ENCODE data around the gene FRAS1. TPM values are rescaled to one million over a fixed set of nuclear protein-coding genes. Genes with fewer than 3 reads are reported as not detected.

The FRAS1 gene
- total RNA-seq, 1 experiment from 2014 or later = 13.1 TPM

GRCh38 chr4:78581618-78582017, 524.5 kb downstream of the FRAS1 start:
- H3K9me2 ChIP-seq (ENCODE audit: insufficient read depth) = no peaks in the 10 kb centered on the region
- H3K4me3 ChIP-seq = no peak overlapping the region
- H2AFZ ChIP-seq = no peak overlapping the region
- H3K79me2 ChIP-seq (ENCODE audit: low read depth) = no peaks in the 10 kb centered on the region
- no peaks in the 10 kb centered on the region for H3K27me3 ChIP-seq (ENCODE audit: insufficient read depth, low read depth)
- H3F3A ChIP-seq (ENCODE audit: insufficient read depth, low read depth) = no peaks in the 10 kb centered on the region
- no peaks in the 10 kb centered on the region for H4K20me1 ChIP-seq (ENCODE audit: insufficient read depth)
- TF ChIP-seq EZH2 (IDR thresholded peaks at IDR 0.05; ENCODE audit: low read depth) (no peak), CTCF (conservative IDR thresholded peaks at IDR 0.05) (no peak)
- H3K4me1 ChIP-seq (replicated peaks; ENCODE audit: insufficient read depth) = no peaks in the 10 kb centered on the region
- CTCF ChIA-PET = no interaction called here
- no peak for DNase-seq
- intact Hi-C loops (cut with micrococcal nuclease; ENCODE audit: unreplicated experiment) = no loop called here
- POLR2A ChIA-PET (ENCODE audit: unreplicated experiment) = no interaction called here
- H3K4me2 ChIP-seq = no peak overlapping the region
- no peak overlapping the region for H3K27ac ChIP-seq
- H3K36me3 ChIP-seq (ENCODE audit: low read depth) = peaks cover 20% of the 10 kb centered on the region
- no peaks in the 10 kb centered on the region for H3K9me3 ChIP-seq (ENCODE audit: insufficient read depth, low read depth)
- BruUV-seq (replicated peaks) = no TSS peak

DNA sequence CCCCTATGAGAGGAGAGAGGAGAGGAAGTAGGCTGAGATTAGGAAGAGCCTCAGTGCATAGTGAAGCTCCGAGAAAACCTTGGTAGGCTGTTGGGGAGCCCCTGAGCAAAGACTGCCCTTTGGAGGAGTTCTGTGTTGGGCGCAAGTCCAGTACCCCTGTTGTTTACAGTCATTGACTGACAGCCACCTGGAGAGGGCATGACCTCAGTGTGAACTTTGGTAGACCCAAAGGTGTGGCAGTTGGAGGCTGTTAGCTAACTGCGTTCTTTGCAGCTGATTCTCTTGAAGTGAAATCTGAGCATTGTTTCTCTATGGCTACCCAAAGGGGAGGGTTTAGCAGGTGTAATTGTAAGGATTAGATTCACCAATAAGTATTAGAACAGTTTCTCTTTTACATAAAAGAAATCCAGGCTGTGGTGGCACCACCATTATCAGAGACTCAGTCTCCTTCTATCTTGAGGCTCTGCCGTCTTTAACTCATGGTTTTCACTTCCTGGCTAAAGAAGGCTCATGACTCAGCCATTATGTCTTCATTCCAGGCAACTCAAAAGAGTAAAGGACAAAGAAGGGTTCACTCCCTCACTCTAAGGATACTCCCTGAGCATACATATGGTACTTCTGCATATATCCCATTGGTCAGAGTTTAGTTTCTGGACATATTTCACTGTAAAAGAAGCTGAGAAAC, 527.9 kb downstream of the FRAS1 start:
- Histone ChIP-seq H3K9me2 (ENCODE audit: insufficient read depth) (no peaks in the 10 kb centered on the region), H3K4me3 (no peak overlapping the region), H3K4me1 (replicated peaks; ENCODE audit: insufficient read depth) (no peaks in the 10 kb centered on the region), H2AFZ (no peak overlapping the region), H3K36me3 (ENCODE audit: low read depth) (peaks cover 38% of the 10 kb centered on the region), H3K27ac (no peak overlapping the region), H3K9me3 (ENCODE audit: insufficient read depth, low read depth) (no peaks in the 10 kb centered on the region), H3K27me3 (ENCODE audit: insufficient read depth, low read depth) (no peaks in the 10 kb centered on the region), H4K20me1 (ENCODE audit: insufficient read depth) (no peaks in the 10 kb centered on the region), H3F3A (ENCODE audit: insufficient read depth, low read depth) (no peaks in the 10 kb centered on the region), H3K4me2 (no peak overlapping the region), H3K79me2 (ENCODE audit: low read depth) (no peaks in the 10 kb centered on the region)
- BruUV-seq (replicated peaks) = no TSS peak
- intact Hi-C loops (cut with micrococcal nuclease; ENCODE audit: unreplicated experiment) = no loop called here
- ChIA-PET CTCF (interaction anchor here (0.6 kb wide), 1 partner anchor 9 kb away, joined by 6 read pairs; no protein-coding TSS in a partner anchor), POLR2A (ENCODE audit: unreplicated experiment) (no interaction called here)
- TF ChIP-seq EZH2 (IDR thresholded peaks at IDR 0.05; ENCODE audit: low read depth) (no peak), CTCF (conservative IDR thresholded peaks at IDR 0.05) (no peak)
- DNase-seq = no peak

DNA sequence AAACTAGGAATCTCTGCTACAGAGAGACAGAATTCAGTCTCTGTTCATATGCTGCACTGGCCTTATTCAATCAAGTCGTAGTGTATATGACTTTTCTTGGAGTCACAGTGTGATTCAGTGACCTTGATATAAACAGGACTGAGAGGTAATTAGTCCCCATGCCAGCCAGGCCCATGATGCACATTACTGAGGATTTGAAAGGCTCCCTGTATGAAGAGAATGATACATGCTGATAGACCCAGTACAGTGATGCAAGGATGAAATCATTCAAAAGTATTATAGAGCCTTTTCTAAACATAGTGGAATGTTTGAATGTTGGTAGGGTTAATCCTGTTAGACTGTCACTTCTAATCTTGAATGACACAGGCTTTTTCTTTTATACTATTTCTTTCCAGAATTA, 528.5 kb downstream of the FRAS1 start:
- H3K79me2 ChIP-seq (ENCODE audit: low read depth) = no peaks in the 10 kb centered on the region
- no peaks in the 10 kb centered on the region for H3K9me2 ChIP-seq (ENCODE audit: insufficient read depth)
- H3K36me3 ChIP-seq (ENCODE audit: low read depth) = peaks cover 38% of the 10 kb centered on the region
- H3K27me3 ChIP-seq (ENCODE audit: insufficient read depth, low read depth) = no peaks in the 10 kb centered on the region
- no peak for DNase-seq
- no peak overlapping the region for H3K27ac ChIP-seq
- no peaks in the 10 kb centered on the region for H3K9me3 ChIP-seq (ENCODE audit: insufficient read depth, low read depth)
- intact Hi-C loops (cut with micrococcal nuclease; ENCODE audit: unreplicated experiment) = no loop called here
- H2AFZ ChIP-seq = no peak overlapping the region
- TF ChIP-seq CTCF (conservative IDR thresholded peaks at IDR 0.05) = no peak
- no peak for TF ChIP-seq EZH2 (IDR thresholded peaks at IDR 0.05; ENCODE audit: low read depth)
- no peaks in the 10 kb centered on the region for H3K4me1 ChIP-seq (replicated peaks; ENCODE audit: insufficient read depth)
- no TSS peak for BruUV-seq (replicated peaks)
- ChIA-PET CTCF (no interaction called here), POLR2A (ENCODE audit: unreplicated experiment) (no interaction called here)
- no peaks in the 10 kb centered on the region for H4K20me1 ChIP-seq (ENCODE audit: insufficient read depth)
- no peak overlapping the region for H3K4me3 ChIP-seq
- H3K4me2 ChIP-seq = no peak overlapping the region
- no peaks in the 10 kb centered on the region for H3F3A ChIP-seq (ENCODE audit: insufficient read depth, low read depth)
